Nephron progenitor cell (in vitro differentiated cells): ENCODE results near the gene SORCS2.

Source experiments
- DNase-seq: peaks from one replicate; pipeline ENCODE4 v3.0.0; 2021
- H3K27ac Mint-ChIP-seq: 2 replicates; pipeline ENCODE4 v1.8.0; 2021; ENCODE audit warnings: mild to moderate bottlenecking, moderate library complexity, mixed read lengths
- H3K27me3 Mint-ChIP-seq: 2 replicates; pipeline ENCODE4 v1.8.0; 2021; ENCODE audit warnings: mild to moderate bottlenecking, low read depth, mixed read lengths; ENCODE audit not compliant: poor library complexity
- H3K36me3 Mint-ChIP-seq: 2 replicates; pipeline ENCODE4 v1.8.0; 2021; ENCODE audit warnings: low read depth, mixed read lengths
- H3K4me1 Mint-ChIP-seq: 2 replicates; pipeline ENCODE4 v1.8.0; 2021; ENCODE audit warnings: mixed read lengths
- H3K4me3 Mint-ChIP-seq: 2 replicates; pipeline ENCODE4 v1.8.0; 2021; ENCODE audit warnings: mild to moderate bottlenecking, moderate library complexity, mixed read lengths
- H3K9me3 Mint-ChIP-seq: 2 replicates; pipeline ENCODE4 v1.8.0; 2021; ENCODE audit warnings: mild to moderate bottlenecking, moderate library complexity, mixed read lengths
- TF ChIP-seq, protein P1 (sequence below): fragments of 200-600 bp; sonication (generic); IDR thresholded peaks from 2 replicates; pipeline ENCODE4 v1.5.0; 2021; ENCODE audit warnings: antibody characterized with exemption

The SORCS2 gene

GRCh38 chr4:7189475-7190277 lies 2.7 kb upstream of the SORCS2 start:
- TF ChIP-seq, protein P1, sequence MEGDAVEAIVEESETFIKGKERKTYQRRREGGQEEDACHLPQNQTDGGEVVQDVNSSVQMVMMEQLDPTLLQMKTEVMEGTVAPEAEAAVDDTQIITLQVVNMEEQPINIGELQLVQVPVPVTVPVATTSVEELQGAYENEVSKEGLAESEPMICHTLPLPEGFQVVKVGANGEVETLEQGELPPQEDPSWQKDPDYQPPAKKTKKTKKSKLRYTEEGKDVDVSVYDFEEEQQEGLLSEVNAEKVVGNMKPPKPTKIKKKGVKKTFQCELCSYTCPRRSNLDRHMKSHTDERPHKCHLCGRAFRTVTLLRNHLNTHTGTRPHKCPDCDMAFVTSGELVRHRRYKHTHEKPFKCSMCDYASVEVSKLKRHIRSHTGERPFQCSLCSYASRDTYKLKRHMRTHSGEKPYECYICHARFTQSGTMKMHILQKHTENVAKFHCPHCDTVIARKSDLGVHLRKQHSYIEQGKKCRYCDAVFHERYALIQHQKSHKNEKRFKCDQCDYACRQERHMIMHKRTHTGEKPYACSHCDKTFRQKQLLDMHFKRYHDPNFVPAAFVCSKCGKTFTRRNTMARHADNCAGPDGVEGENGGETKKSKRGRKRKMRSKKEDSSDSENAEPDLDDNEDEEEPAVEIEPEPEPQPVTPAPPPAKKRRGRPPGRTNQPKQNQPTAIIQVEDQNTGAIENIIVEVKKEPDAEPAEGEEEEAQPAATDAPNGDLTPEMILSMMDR, result no peak
- no peaks in the 10 kb centered on the region for H3K9me3 Mint-ChIP-seq
- no peak overlapping the region for H3K27ac Mint-ChIP-seq
- peaks cover 30% of the 10 kb centered on the region for H3K4me1 Mint-ChIP-seq
- no peak overlapping the region for H3K4me3 Mint-ChIP-seq
- DNase-seq, result no peak
- H3K27me3 Mint-ChIP-seq, result peaks cover 44% of the 10 kb centered on the region
- no peaks in the 10 kb centered on the region for H3K36me3 Mint-ChIP-seq

GRCh38 chr4:7190278-7190594 lies 2.1 kb upstream of the SORCS2 start:
- peaks cover 48% of the 10 kb centered on the region for H3K27me3 Mint-ChIP-seq
- DNase-seq, result no peak
- no peaks in the 10 kb centered on the region for H3K36me3 Mint-ChIP-seq
- no peak overlapping the region for H3K4me3 Mint-ChIP-seq
- H3K4me1 Mint-ChIP-seq, result peaks cover 35% of the 10 kb centered on the region
- TF ChIP-seq, protein P1, result no peak
- H3K9me3 Mint-ChIP-seq, result no peaks in the 10 kb centered on the region
- no peak overlapping the region for H3K27ac Mint-ChIP-seq

DNA sequence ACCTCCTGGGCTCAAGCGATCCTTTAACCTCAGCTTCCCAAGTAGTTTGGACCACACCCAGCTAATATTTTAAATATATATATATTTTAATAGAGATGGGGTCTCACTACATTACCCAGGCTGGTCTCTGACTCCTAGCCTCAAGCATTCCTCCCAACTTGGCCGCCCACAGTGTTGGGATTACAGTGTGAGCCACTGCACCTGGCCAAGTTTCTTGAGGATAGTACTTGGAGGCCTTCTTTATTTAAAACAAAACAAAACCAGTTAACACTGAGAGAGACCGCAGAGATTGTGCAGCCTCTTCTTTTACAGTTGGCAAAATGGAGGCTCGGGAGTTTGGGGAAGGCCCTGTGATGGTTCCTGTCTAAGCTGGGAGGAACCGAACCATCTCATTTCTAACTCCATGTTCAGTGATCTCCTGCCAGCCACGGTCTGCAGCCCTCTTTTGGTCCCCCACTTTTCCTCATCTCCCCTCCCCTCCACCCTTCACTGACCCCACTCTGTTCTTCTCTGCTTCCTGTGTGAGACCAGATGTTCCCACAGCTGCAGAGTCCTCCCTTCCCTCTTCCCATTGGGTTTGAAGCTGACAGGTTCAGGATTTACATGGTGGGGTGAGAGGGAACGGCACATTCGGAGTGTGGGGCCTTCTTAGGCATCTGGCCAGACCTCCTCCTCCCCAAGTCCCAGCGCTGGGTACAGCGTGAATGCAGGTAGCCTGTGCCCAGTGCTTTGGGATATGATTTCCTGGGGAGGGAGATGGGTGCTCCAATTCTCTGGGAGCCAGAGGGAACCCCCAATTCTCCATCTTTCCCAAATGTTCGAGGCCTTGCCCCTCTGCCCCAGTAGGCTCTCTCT lies 1.4 kb upstream of the SORCS2 start:
- Mint-ChIP-seq H3K4me3 (no peak overlapping the region), H3K4me1 (peaks cover 40% of the 10 kb centered on the region), H3K36me3 (no peaks in the 10 kb centered on the region), H3K27me3 (peaks cover 53% of the 10 kb centered on the region), H3K27ac (no peak overlapping the region), H3K9me3 (no peaks in the 10 kb centered on the region)
- no peak for DNase-seq
- TF ChIP-seq, protein P1, result no peak

GRCh38 chr4:7191546-7192251 lies 639 bp upstream of the SORCS2 start:
- Mint-ChIP-seq H3K36me3 (no peaks in the 10 kb centered on the region), H3K27ac (no peak overlapping the region), H3K9me3 (no peaks in the 10 kb centered on the region), H3K4me3 (peak overlapping the region; percentile 73), H3K4me1 (peaks cover 47% of the 10 kb centered on the region), H3K27me3 (peaks cover 52% of the 10 kb centered on the region)
- TF ChIP-seq, protein P1, result no peak
- no peak for DNase-seq

- DNase-seq, result peak; percentile 41
- TF ChIP-seq, protein P1, result no peak
- Mint-ChIP-seq H3K27ac (no peak overlapping the region), H3K36me3 (no peaks in the 10 kb centered on the region), H3K4me3 (peak overlapping the region; percentile 84), H3K27me3 (peaks cover 45% of the 10 kb centered on the region), H3K4me1 (peaks cover 63% of the 10 kb centered on the region), H3K9me3 (no peaks in the 10 kb centered on the region)
Measured at GRCh38 chr4:7193030-7193958, 956 bp downstream of the SORCS2 start.
